ENCODE measurements around the gene ACAD9. TPM values are rescaled to one million over a fixed set of nuclear protein-coding genes. Genes with fewer than 3 reads are reported as not detected.

Gene ACAD9
- total RNA-seq, 4 donors from 2014 or later: 27.3 to 91.2 (median 49.5) TPM

GRCh38 chr3:128867200-128868125 is 12.0 kb upstream of the ACAD9 start:
- Histone ChIP-seq H3K9me3 (no peaks in the 10 kb centered on the region), H3K27ac (no peak overlapping the region), H3K4me1 (no peaks in the 10 kb centered on the region), H3K4me3 (no peak overlapping the region), H3K27me3 (no peaks in the 10 kb centered on the region), H3K36me3 (no peaks in the 10 kb centered on the region)
- no peak for DNase-seq
- TF ChIP-seq CTCF (IDR thresholded peaks at IDR 0.05) (no peak), POLR2A (IDR thresholded peaks at IDR 0.05) (no peak)

- Histone ChIP-seq H3K9me3 (no peaks in the 10 kb centered on the region), H3K27me3 (no peaks in the 10 kb centered on the region), H3K36me3 (no peaks in the 10 kb centered on the region), H3K27ac (no peak overlapping the region), H3K4me3 (no peak overlapping the region), H3K4me1 (no peaks in the 10 kb centered on the region)
- TF ChIP-seq POLR2A (IDR thresholded peaks at IDR 0.05): no peak
- TF ChIP-seq CTCF (IDR thresholded peaks at IDR 0.05): no peak
- no peak for DNase-seq
Observed at GRCh38 chr3:128870347-128870746, 9.1 kb upstream of the ACAD9 start.

DNA sequence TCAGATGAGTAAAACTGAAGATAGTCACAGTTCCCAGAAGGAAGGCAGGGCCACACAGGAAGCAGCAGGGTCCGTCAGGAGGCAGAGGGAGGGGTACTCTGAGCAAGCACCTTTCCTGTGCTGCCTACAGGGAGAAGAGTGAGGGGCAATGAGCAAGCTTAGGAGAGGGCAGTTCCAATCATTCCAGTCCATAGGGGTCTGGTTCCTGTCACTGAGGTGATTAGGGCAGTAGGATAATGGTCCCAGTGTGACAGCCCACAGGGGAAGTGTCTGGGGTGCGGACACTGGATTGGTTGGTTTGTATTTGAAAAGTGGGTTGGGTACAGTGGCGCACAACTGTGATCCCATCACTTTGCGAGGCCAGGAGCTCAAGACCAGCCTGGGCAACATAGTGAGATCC is 7.1 kb upstream of the ACAD9 start:
- Histone ChIP-seq H3K4me3 (no peak overlapping the region), H3K27ac (no peak overlapping the region), H3K36me3 (no peaks in the 10 kb centered on the region), H3K9me3 (no peaks in the 10 kb centered on the region), H3K27me3 (no peaks in the 10 kb centered on the region), H3K4me1 (no peaks in the 10 kb centered on the region)
- DNase-seq: no peak
- TF ChIP-seq CTCF (IDR thresholded peaks at IDR 0.05) (no peak), POLR2A (IDR thresholded peaks at IDR 0.05) (no peak)

DNA sequence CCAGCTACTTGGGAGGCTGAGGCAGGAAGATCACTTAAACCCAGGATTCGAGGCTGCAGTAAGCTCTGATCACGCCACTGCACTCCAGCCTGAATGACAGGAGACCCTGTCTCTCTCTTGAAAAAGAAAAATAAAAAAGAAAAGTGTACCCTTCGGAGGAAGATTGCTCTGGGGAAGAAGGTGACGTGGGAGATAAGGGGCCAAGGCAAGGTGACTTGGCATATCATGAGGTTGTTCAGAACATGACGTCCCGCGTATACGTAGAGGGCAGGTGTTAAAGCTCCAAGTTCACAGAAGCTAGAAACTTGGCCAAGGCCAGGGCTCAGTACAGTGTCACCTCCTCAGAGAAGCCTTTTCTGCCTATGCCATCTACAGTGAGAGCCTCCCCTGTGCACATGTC is 6.7 kb upstream of the ACAD9 start:
- H3K27ac ChIP-seq: no peak overlapping the region
- H3K4me1 ChIP-seq: peaks cover 0 to under 1% (median 0%) of the 10 kb centered on the region in 4 donors
- no peak overlapping the region for H3K4me3 ChIP-seq
- DNase-seq: no peak
- H3K27me3 ChIP-seq: no peaks in the 10 kb centered on the region
- no peaks in the 10 kb centered on the region for H3K36me3 ChIP-seq
- TF ChIP-seq POLR2A (IDR thresholded peaks at IDR 0.05): no peak
- TF ChIP-seq CTCF (IDR thresholded peaks at IDR 0.05): no peak
- H3K9me3 ChIP-seq: no peaks in the 10 kb centered on the region

- no peaks in the 10 kb centered on the region for H3K36me3 ChIP-seq
- no peak for DNase-seq
- TF ChIP-seq CTCF (IDR thresholded peaks at IDR 0.05) (no peak), POLR2A (IDR thresholded peaks at IDR 0.05) (no peak)
- peaks cover 3 to 7% (median 5%) of the 10 kb centered on the region in 4 donors for H3K4me1 ChIP-seq
- H3K27me3 ChIP-seq: no peaks in the 10 kb centered on the region
- H3K27ac ChIP-seq: no peak overlapping the region
- H3K4me3 ChIP-seq: no peak overlapping the region
- no peaks in the 10 kb centered on the region for H3K9me3 ChIP-seq
Observed at GRCh38 chr3:128873244-128874022, 6.0 kb upstream of the ACAD9 start.
